GM19328 (cell line): ENCODE results near the gene BTBD9.
"Not testable (repeated sequence)": the region's sequence is repeated elsewhere in the genome, so short reads cannot be mapped to it uniquely, and the experiment has no call there.

ENCODE experiments used
- ATAC-seq: cut with Tn5 transposase; IDR thresholded peaks from one replicate; pipeline ENCODE4 v1.9.1; 2021; ENCODE audit warnings: mild to moderate bottlenecking, moderate library complexity; ENCODE audit not compliant: unreplicated experiment

The BTBD9 gene

DNA sequence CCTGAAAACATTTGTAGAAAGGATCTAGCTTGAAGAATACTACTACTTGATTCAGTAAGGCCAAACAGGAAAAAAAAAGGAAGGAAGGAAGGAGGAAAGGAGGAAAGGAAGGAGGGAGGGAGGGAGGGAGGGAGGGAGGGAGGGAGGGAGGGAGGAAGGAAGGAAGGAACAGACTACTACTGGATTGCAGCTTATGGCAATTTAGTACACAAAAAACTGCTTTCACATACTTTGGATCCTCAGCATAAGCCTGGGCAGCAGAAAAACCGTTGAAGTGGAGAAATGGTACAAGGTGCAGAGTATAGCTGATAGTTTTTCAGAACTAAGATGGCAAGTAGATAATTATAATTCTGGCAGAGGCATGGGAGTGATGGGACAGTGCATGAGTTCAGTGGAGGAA, 201.6 kb downstream of the BTBD9 start:
- no peak for ATAC-seq

DNA sequence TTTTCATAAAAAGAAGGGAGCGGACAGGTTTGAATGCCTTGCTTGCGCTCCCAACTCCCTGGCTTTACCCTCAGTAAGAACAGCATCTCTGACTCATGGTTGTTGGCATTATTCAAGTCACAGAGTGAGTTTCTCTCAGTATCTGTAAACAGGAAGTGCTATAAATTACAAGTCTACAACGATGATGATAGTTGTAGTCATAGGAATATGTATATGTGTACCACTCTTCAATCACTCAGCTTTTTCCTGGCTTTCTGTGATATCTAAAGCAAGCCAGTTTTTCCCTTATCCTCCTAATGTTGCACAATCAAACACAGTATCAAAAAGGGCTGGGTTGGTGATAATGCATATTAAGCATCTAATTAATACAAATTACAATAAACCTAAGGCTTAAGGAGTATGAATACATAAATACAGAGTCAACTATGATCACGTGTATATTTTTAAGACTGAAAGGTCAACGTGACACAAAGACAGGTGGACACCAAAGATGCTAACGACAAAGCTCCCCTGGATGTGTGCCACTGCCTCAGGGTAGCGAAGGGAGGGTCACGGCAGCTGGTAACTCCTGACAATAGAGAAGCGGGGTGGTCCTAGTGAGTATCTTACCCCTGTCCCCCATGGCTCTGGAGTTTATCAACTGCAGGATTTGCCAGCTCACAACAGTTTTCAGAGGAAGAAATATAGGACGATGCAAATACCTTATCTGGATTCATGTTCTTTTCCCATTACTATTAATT, 202.8 kb downstream of the BTBD9 start:
- no peak for ATAC-seq

GRCh38 chr6:38435330-38435729, 204.4 kb downstream of the BTBD9 start:
- no peak for ATAC-seq

DNA sequence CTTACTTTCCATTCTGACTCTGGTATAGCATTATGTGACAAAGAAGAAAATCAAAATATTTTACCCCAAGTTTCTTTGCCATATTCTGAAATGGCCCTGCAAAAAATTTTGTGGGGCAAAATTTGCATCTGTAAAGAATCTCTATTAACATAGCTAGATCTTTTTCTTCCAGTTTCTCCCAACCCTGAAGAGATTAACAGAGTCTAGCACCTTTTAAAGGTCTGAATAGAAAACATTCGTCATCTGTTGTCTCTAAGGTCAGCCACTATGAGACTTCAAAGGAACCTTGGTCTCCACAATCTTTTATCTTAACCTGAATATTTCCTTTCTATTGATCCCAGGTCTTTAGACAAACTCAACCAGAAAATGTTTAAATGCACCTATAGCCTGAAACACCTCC, 205.7 kb downstream of the BTBD9 start:
- no peak for ATAC-seq

- no peak for ATAC-seq
These were observed 207.2 kb downstream of the BTBD9 start for GRCh38 chr6:38432479-38432878.

DNA sequence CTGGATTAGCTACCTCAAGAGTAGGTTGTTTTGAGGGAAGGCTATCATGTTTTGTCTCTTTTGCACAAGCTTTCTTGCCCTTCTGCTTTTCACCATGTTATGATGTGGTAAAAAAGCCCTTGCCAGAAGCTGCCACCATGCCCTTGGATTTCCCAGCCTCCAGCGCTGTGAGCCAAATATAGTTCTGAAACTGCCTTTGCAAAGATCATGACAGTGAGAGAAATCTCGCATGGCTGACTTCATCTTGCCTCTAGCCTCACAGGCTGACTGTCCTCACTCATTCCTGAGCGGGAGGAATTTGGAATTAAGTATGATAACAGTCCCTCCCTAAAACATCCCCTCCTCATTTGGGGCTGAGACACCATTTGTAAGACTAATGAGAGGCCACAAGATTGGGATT, 207.7 kb downstream of the BTBD9 start:
- ATAC-seq = no peak

GRCh38 chr6:38429546-38429945, 210.2 kb downstream of the BTBD9 start:
- no peak for ATAC-seq

- no peak for ATAC-seq
These were observed 212.1 kb downstream of the BTBD9 start for GRCh38 chr6:38427492-38428210.

DNA sequence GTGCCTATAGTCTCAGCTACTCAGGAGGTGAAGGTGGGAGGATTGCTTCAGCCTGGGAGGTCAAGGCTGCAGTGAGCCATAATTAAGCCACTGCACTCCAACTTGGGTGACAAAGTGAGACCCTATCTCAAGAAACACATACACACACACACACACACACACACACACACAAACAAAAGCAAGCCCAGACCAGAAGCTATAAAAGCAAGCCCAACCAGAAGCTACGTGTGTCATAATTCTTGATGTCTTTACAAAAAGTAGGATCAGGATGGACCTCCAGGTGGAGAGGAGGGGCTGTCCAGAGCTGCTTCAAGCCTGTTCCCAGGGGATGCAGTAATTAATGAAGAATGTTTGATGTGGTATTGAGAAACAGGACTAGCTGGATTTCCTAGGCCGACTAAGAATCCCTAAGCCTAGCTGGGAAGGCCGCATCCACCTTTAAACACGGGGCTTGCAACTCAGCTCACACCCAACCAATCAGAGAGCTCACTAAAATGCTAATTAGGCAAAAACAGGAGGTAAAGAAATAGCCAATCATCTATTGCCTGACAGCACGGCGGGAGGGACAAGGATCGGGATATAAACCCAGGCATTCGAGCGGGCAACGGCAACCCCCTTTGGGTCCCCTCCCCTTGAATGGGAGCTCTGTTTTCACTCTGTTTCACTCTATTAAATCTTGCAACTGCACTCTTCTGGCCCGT, 213.8 kb downstream of the BTBD9 start:
- not testable (repeated sequence) for ATAC-seq

DNA sequence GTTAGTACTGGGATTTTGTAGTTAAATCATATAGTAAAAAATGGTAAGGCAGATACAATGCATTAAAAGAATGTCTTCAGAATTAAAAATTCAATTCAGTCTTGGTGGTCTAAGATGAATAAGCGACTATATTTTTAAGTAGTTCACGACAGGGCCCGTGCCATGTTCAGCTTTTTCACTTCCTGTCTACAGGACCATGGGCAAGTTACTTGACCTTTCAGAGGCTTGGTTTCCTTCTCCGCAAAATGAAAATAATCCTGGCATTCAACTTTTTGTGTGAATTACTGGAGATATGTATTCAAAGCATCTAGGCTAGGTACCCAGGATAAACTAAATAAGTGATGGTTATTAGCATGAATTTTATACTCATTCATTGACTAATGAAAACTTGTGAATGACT, 216.0 kb downstream of the BTBD9 start:
- no peak for ATAC-seq

DNA sequence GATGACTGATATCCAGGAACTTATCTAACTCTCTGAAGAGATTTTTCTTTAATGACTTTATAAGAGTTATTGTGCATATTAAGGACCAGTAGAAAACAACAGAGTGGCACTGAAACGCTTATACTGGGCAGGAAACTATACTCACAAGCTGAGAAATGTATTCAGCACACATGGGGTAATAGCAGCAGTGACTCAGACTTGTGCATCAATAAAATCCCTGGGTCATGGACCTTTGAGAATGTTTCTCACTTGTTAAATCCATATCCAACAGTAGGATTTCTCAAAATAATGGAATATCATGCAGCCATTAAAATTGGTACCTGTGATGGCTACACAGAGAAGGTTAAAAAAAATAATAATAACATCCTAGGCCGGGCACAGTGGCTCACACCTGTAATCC, 219.5 kb downstream of the BTBD9 start:
- ATAC-seq = no peak

GRCh38 chr6:38417521-38417920, 222.2 kb downstream of the BTBD9 start:
- no peak for ATAC-seq

DNA sequence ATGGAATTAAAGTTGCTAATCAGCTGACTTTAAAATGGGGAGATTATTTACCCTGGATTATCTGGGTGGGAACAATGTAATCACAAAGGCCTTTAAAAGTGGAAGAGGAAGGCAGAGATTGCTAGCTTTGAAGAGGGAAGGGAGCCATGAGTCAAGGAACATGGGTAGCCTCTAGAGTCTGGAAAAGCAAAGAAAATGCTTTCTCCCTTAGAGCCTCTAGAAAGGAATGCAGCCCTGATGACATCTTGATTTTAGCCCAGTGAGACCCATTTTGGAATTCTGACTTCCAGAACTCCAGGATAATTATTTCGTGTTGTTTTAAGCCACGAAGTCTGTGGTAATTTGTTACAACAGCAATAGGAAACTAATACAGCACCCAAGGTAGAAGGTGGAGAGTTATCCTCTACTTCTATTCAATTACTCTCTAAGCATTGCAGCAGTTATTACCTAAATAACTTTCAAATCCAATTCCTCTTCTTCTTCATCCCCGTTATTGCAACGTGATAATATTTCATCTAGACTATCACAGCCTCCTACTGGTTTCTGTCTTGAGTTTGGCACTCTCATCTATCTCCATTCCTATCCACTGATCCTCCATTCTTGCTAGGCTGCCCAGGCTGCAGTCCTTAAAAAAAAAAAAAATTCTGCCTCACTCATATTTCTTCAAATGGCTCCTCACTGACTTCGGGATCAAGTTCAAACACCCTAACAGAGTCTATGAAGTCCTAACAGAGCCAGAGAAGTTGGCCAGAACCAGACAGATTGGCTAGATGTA, 224.3 kb downstream of the BTBD9 start:
- no peak for ATAC-seq

DNA sequence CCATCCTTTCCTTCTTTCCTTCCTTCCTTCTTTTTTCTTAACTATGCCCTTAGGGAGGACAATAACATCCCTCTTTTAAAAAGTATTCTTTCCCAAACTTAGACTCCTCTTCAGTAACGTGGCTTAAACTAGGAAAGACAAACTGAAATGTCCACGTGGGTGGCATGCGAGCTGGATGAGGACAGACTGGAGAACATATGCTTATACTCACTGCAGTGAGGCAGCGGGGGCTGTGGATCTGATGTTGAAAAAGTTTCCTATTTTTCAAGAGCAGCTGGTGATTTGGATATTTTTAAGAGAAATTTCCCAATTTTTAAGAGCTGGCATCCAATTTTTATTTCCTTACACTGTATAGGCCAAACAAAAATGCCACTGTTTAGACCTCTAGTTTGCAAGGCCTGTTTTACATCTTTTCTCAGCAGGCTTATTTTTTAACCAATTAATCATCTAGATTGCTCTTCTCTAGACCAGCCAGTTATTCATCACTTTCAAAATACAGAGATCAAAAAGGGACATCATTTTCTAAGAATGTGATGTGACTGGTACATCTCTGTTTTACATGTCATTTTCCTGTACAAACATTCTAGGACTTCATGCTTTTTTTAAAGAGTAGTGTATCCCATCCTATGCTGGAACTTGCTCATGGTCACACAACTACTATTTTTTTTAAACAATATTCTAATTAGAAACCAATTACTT, 226.5 kb downstream of the BTBD9 start:
- no peak for ATAC-seq

- ATAC-seq = no peak
These were observed 232.5 kb downstream of the BTBD9 start for GRCh38 chr6:38407192-38407591.

DNA sequence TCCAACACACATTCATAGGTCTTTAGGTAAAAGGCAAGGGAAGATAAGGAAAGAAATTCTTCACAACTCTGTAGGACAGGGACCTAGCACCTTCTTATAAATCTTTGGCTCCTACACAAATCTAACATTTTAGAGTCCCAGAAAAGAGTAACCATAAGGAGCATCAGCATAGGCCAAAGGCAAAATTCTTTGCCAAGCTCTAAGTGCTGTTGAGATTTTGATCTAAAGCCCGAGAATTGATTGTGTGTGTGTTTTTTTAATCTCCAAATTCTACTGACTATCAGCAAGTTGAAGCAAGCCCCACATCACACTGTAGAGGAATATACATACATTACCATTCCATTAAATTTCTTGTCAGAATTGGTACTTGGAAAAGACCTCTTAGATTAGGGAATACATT, 233.6 kb downstream of the BTBD9 start:
- ATAC-seq = no peak

DNA sequence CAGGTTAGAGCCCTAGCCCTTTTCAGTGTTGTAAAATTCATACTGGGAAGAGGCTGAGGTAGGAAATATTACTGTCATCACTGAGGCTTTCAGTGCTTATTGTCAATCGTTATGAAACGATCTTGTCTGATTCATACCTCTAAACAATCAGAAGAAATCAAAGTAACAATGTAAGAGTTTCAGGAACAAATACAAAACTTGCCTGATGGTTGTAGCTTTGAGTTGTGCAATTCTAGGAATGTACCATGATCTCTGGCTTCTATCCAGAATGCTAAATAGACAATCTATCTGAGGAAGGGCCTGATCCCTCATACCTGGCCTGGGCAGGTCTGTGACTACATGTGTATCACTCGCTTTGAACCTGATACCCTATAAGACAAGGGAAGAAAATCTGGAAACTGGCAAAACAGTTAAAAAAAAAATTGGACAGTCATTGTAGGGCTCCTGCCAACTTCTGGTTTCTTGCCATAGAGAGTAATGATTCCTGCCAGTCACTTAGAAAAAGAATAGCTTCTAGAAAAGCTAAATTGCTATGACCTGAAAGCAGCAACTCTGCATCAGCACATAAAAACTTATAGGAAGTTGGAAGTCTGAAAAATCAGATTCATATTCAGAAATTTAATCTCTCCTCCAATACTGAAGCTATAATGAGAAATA, 234.7 kb downstream of the BTBD9 start:
- no peak for ATAC-seq

DNA sequence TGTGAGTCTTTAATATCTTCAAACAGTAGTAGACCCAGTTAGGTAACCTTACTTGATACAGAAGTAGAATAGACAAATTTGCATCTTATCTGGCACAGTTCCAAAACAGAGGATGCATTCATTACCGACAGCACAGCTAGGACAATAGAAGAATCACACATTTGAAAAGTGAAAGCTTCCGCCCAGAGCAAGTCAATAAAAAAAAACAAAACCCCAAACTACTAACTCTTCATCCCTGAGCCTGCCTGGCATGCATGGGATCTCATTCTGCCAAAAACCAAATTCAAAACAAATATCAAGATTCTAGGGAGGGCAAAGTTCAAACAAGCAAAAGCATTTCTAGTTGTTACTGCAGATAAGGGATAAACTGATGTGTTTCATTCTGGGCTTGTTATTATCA, 235.4 kb downstream of the BTBD9 start:
- no peak for ATAC-seq

DNA sequence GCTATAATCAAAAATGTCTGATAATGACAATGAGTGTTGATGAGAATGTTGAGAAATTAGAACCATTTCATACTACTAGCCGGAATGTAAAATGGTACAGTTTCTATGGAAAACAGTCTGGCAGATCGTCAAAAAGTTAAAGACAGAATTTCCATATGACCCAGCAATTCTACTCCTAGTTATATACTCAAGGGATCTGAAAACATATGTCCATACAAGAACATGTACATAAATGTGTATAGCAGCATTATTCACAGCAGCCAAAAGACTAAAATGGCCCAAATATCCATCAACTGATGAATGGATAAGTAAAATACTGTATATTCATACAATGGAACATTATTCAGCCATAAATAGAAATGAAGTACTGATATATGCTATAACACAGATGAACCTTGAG, 236.2 kb downstream of the BTBD9 start:
- ATAC-seq = no peak

DNA sequence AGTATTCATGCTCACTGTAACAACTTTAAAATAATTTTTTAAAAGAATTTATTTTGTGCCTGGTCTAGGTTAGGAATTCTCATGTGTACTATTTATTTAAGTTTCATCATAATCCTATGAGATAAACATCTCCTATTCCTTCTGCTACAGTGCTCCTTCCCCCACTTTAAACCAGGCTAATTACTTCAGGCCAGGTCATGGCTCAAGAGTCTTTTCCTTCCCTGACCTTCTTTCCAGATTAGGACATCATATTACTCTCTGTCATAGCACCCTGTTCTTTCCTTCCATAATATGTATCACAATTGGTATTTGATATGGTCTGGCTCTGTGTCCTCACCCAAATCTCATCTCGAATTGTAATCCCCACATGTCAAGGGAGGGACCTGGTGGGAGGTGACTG, 239.0 kb downstream of the BTBD9 start:
- ATAC-seq = no peak
